Endodermal cell (in vitro differentiated cells): ENCODE results near the gene HOXB4. TPM values are rescaled to one million over a fixed set of nuclear protein-coding genes. Genes with fewer than 3 reads are reported as not detected.

ENCODE experiments used
- DNase-seq: peaks from one replicate; pipeline ENCODE4 v3.0.0-alpha.2; 2017
- H3K27ac ChIP-seq: 2 replicates; pipeline ENCODE4 v1.5.1; 2013; ENCODE audit warnings: mild to moderate bottlenecking, low read depth, low read length, moderate library complexity
- H3K27me3 ChIP-seq: 2 replicates; pipeline ENCODE4 v1.6.1; 2013; ENCODE audit warnings: mild to moderate bottlenecking, low read length, moderate library complexity; ENCODE audit not compliant: insufficient read depth, control insufficient read depth, poor library complexity, severe bottlenecking
- H3K36me3 ChIP-seq: 2 replicates; pipeline ENCODE4 v1.7.0; 2013; ENCODE audit warnings: mild to moderate bottlenecking, low read length, moderate library complexity; ENCODE audit not compliant: control insufficient read depth, insufficient read depth
- H3K4me1 ChIP-seq: one replicate; pipeline ENCODE4 v1.7.0; 2013; ENCODE audit warnings: low read length; ENCODE audit not compliant: control insufficient read depth, insufficient read depth
- H3K4me3 ChIP-seq: 2 replicates; pipeline ENCODE4 v1.5.1; 2013; ENCODE audit warnings: mild to moderate bottlenecking, low read length, moderate library complexity
- H3K9ac ChIP-seq: 2 replicates; pipeline ENCODE4 v1.6.1; 2013; ENCODE audit warnings: mild to moderate bottlenecking, low read length, moderate library complexity; ENCODE audit not compliant: poor library complexity, severe bottlenecking; ENCODE audit errors: extremely low read depth
- H3K9me3 ChIP-seq: 2 replicates; pipeline ENCODE4 v1.6.1; 2013; ENCODE audit warnings: mild to moderate bottlenecking, low read length, moderate library complexity; ENCODE audit not compliant: control insufficient read depth
- H3K27ac Mint-ChIP-seq: 2 replicates; pipeline ENCODE4 v1.8.0; 2020; ENCODE audit warnings: mixed read lengths
- H3K27me3 Mint-ChIP-seq: 2 replicates; pipeline ENCODE4 v1.8.0; 2021; ENCODE audit warnings: mild to moderate bottlenecking, mixed read lengths; ENCODE audit not compliant: insufficient read depth
- H3K36me3 Mint-ChIP-seq: 2 replicates; pipeline ENCODE4 v1.8.0; 2020; ENCODE audit warnings: low read depth, mixed read lengths
- H3K4me1 Mint-ChIP-seq: 2 replicates; pipeline ENCODE4 v1.8.0; 2020; ENCODE audit warnings: mixed read lengths
- H3K4me3 Mint-ChIP-seq: 2 replicates; pipeline ENCODE4 v1.8.0; 2020; ENCODE audit warnings: mild to moderate bottlenecking, moderate library complexity, mixed read lengths
- H3K9me3 Mint-ChIP-seq: 2 replicates; pipeline ENCODE4 v1.8.0; 2020; ENCODE audit warnings: mild to moderate bottlenecking, mixed read lengths
- WGBS, 2 experiments: methylation state at CpG; one replicate each; pipeline versions ENCODE4 v1.1.5 to v1.1.7; 2013; ENCODE audit warnings: missing lambda C conversion rate in 2 of 2, mixed read lengths in 1 of 2; ENCODE audit not compliant: insufficient coverage in 1 of 2, insufficient read length in 1 of 2; 5-methylcytosine and 5-hydroxymethylcytosine counted together
- total RNA-seq, 2 donors: library from RNA; stranded (reverse); fragmentation: NEBNext Ultra II Directional in 1 of 2; extraction: Animal tissue kit (Norgen Biotek cat#: 25700) in 1 of 2; gene quantifications; 2 replicates in 1 of 2; 3 replicates in 1 of 2; pipeline ENCODE4 v1.2.1, GENCODE V29; 2021
- TF ChIP-seq, protein P1 (sequence below): fragments of 200-600 bp; sonication (generic); conservative IDR thresholded peaks from 2 replicates; pipeline ENCODE4 v1.5.0; 2021; ENCODE audit warnings: antibody characterized with exemption, mild to moderate bottlenecking

Gene HOXB4
- total RNA-seq, 2 donors from 2014 or later: not detected

GRCh38 chr17:48570325-48571023 lies 7.7 kb downstream of the HOXB4 start:
- H3K4me3 ChIP-seq: peak overlapping the region; percentile 69
- no peak overlapping the region for H3K27ac ChIP-seq
- no peaks in the 10 kb centered on the region for H3K36me3 Mint-ChIP-seq
- H3K36me3 ChIP-seq: no peaks in the 10 kb centered on the region
- H3K27ac Mint-ChIP-seq: no peak overlapping the region
- no peaks in the 10 kb centered on the region for H3K9me3 Mint-ChIP-seq
- TF ChIP-seq, protein P1, sequence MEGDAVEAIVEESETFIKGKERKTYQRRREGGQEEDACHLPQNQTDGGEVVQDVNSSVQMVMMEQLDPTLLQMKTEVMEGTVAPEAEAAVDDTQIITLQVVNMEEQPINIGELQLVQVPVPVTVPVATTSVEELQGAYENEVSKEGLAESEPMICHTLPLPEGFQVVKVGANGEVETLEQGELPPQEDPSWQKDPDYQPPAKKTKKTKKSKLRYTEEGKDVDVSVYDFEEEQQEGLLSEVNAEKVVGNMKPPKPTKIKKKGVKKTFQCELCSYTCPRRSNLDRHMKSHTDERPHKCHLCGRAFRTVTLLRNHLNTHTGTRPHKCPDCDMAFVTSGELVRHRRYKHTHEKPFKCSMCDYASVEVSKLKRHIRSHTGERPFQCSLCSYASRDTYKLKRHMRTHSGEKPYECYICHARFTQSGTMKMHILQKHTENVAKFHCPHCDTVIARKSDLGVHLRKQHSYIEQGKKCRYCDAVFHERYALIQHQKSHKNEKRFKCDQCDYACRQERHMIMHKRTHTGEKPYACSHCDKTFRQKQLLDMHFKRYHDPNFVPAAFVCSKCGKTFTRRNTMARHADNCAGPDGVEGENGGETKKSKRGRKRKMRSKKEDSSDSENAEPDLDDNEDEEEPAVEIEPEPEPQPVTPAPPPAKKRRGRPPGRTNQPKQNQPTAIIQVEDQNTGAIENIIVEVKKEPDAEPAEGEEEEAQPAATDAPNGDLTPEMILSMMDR: no peak
- H3K4me1 ChIP-seq: peaks cover 13% of the 10 kb centered on the region
- WGBS, 2 experiments: 1 to 2% methylated on average over 11 to 19 of the region's 19 CpGs
- peak overlapping the region; percentile 27 for H3K4me3 Mint-ChIP-seq
- peaks cover 100% of the 10 kb centered on the region for H3K27me3 ChIP-seq
- H3K9me3 ChIP-seq: peaks cover 13% of the 10 kb centered on the region
- H3K9ac ChIP-seq: no peak overlapping the region
- no peaks in the 10 kb centered on the region for H3K27me3 Mint-ChIP-seq
- peaks cover 16% of the 10 kb centered on the region for H3K4me1 Mint-ChIP-seq
- peak; percentile 89 for DNase-seq

- no peaks in the 10 kb centered on the region for H3K9me3 Mint-ChIP-seq
- H3K4me1 Mint-ChIP-seq: peaks cover 16% of the 10 kb centered on the region
- peaks cover 13% of the 10 kb centered on the region for H3K4me1 ChIP-seq
- no peak overlapping the region for H3K27ac ChIP-seq
- H3K27ac Mint-ChIP-seq: no peak overlapping the region
- H3K4me3 ChIP-seq: no peak overlapping the region
- TF ChIP-seq, protein P1: peak; percentile 48
- H3K4me3 Mint-ChIP-seq: peak overlapping the region; percentile 27
- peaks cover 13% of the 10 kb centered on the region for H3K9me3 ChIP-seq
- WGBS, 2 experiments: 0 to 14% methylated on average over 2 to 4 of the region's 6 CpGs
- no peak for DNase-seq
- peaks cover 100% of the 10 kb centered on the region for H3K27me3 ChIP-seq
- no peaks in the 10 kb centered on the region for H3K36me3 Mint-ChIP-seq
- H3K27me3 Mint-ChIP-seq: no peaks in the 10 kb centered on the region
- no peak overlapping the region for H3K9ac ChIP-seq
- H3K36me3 ChIP-seq: no peaks in the 10 kb centered on the region
These were observed 8.4 kb downstream of the HOXB4 start for GRCh38 chr17:48569674-48570324.

DNA sequence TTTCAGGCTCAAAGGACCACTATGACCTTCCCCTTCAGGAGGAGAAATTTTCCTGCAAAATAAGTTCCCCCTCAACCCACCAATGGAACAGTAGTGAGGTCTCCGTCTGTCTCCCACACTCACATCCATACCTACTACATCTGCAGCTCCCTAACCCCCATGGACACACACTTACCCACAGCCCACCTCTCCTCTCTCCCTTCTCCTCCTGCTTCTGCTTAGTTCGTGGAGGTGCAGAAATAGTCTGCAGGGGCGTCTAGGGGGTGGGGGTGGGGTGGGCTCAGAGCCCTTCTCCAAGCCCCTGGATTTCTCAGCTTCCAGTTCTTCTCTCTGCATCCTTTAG lies 8.9 kb downstream of the HOXB4 start:
- 5% methylated on average over 1 of the region's 3 CpGs; no CpG with 5 or more reads in 1 of the 2 experiments for WGBS, 2 experiments
- H3K4me1 ChIP-seq: peaks cover 13% of the 10 kb centered on the region
- H3K27me3 ChIP-seq: peaks cover 99% of the 10 kb centered on the region

More for the DNA sequence above, 8.9 kb downstream of the HOXB4 start:
- Mint-ChIP-seq H3K4me1 (peaks cover 16% of the 10 kb centered on the region), H3K36me3 (no peaks in the 10 kb centered on the region), H3K27me3 (no peaks in the 10 kb centered on the region), H3K4me3 (no peak overlapping the region), H3K27ac (no peak overlapping the region), H3K9me3 (no peaks in the 10 kb centered on the region)
- Histone ChIP-seq H3K4me3 (peak overlapping the region; percentile 14), H3K27ac (no peak overlapping the region), H3K36me3 (no peaks in the 10 kb centered on the region), H3K9me3 (peaks cover 13% of the 10 kb centered on the region), H3K9ac (no peak overlapping the region)
- DNase-seq: no peak
- TF ChIP-seq, protein P1: no peak
